ENCODE results near the gene MN1. TPM values are rescaled to one million over a fixed set of nuclear protein-coding genes. Genes with fewer than 3 reads are reported as not detected.

Gene MN1
- total and polyA plus RNA-seq, 7 donors, result 4.3 to 39.3 (median 17.6) TPM

GRCh38 chr22:27846248-27846757, 44.7 kb upstream of the MN1 start:
- TF ChIP-seq, protein P1, sequence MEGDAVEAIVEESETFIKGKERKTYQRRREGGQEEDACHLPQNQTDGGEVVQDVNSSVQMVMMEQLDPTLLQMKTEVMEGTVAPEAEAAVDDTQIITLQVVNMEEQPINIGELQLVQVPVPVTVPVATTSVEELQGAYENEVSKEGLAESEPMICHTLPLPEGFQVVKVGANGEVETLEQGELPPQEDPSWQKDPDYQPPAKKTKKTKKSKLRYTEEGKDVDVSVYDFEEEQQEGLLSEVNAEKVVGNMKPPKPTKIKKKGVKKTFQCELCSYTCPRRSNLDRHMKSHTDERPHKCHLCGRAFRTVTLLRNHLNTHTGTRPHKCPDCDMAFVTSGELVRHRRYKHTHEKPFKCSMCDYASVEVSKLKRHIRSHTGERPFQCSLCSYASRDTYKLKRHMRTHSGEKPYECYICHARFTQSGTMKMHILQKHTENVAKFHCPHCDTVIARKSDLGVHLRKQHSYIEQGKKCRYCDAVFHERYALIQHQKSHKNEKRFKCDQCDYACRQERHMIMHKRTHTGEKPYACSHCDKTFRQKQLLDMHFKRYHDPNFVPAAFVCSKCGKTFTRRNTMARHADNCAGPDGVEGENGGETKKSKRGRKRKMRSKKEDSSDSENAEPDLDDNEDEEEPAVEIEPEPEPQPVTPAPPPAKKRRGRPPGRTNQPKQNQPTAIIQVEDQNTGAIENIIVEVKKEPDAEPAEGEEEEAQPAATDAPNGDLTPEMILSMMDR (IDR thresholded peaks at IDR 0.05), result no peak
- Histone ChIP-seq H3K27ac (no peak overlapping the region), H3K27me3 (ENCODE audit: insufficient read depth in 3 of 3, low read length in 2 of 3) (no peaks in the 10 kb centered on the region), H3K9me3 (no peaks in the 10 kb centered on the region), H3K36me3 (ENCODE audit: insufficient read depth in 1 of 2, low read depth in 1 of 2) (peaks cover 6 to 39% of the 10 kb centered on the region in 2 donors), H3K4me3 (no peak overlapping the region), H3K4me1 (peaks cover 11% of the 10 kb centered on the region)
- ATAC-seq, result no peak
- WGBS, 3 donors, result 87 to 92% (median 91%) methylated on average over 5 of the region's 5 CpGs
- intact Hi-C loops (cut with DNase I), result no loop called here
- no peak for DNase-seq

DNA sequence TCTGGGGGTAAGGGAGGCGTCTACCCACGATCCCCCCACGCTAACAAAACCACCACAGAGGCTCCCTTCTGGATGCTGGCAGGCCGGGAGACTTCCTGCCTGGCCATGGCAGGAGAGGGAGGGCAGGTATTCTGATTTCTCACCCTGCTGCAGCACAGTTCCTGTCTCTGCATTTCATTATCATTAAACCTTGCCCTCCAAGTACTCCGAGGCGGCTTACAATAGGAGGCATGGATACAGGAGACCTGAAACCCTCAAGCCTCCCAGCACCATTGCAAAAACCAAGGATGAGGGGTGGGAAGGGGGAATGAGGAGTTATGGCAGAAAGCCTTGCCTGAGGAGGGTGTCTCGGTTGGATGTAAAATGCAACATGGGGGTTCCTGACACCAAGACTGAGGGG, 44.1 kb upstream of the MN1 start:
- ATAC-seq, result no peak
- no peak overlapping the region for H3K4me3 ChIP-seq
- H3K27me3 ChIP-seq (ENCODE audit: insufficient read depth in 3 of 3, low read length in 2 of 3), result no peaks in the 10 kb centered on the region
- intact Hi-C loops (cut with DNase I), result no loop called here
- TF ChIP-seq, protein P1 (IDR thresholded peaks at IDR 0.05), result no peak
- H3K36me3 ChIP-seq (ENCODE audit: insufficient read depth in 1 of 2, low read depth in 1 of 2), result peaks cover 6 to 33% of the 10 kb centered on the region in 2 donors
- WGBS, 3 donors, result 89 to 94% (median 92%) methylated on average over 7 of the region's 7 CpGs
- DNase-seq, result no peak
- no peaks in the 10 kb centered on the region for H3K9me3 ChIP-seq
- no peak overlapping the region for H3K27ac ChIP-seq
- peaks cover 11% of the 10 kb centered on the region for H3K4me1 ChIP-seq

DNA sequence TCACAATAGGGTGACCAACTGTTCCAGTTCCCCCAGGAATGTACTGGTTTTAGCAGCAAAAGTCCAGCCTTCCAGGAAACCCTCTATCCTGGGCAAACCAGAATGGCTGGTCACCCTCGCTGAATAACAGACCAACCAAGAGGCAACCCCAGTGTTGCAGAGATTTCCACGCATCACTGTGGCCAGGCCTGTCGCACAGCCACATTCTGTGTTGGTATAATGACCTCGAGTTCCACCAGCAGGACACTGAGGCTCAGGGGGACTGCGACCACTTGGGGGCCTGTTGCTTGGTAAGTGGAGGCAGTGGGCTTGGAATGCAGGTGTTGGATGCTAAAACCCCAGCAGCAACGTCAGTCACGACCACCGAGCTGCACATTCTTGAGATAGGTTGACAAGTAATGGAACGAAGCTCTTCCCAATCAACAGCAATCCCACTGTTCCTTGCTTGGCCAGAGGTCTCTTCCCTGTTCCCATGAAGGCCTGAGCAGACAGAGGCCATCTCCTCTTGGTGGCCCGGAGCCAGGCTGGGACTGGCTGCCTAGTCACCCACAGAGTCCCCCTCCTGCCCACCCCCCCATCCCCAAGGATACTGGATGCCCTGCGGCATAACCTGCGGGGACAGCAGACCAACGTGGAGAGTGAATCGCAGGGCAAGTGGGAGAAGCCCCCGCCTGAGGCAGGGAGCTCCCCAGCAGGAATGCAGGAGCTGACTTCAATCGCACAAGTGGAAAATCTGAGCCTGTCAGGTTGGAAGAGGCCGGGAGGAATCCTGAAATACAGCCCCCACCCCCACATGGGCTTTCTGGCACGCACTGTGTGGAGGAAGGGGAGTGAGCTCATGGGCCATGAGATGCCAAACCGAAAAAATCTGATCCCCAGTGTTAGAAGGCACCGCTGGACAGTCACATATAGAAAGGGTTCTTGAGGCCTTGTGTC, 43.4 kb upstream of the MN1 start:
- peaks cover 6 to 30% of the 10 kb centered on the region in 2 donors for H3K36me3 ChIP-seq (ENCODE audit: insufficient read depth in 1 of 2, low read depth in 1 of 2)
- H3K4me1 ChIP-seq, result peaks cover 3% of the 10 kb centered on the region
- H3K4me3 ChIP-seq, result no peak overlapping the region
- ATAC-seq (no peak), DNase-seq (no peak)
- intact Hi-C loops (cut with DNase I), result no loop called here
- no peaks in the 10 kb centered on the region for H3K27me3 ChIP-seq (ENCODE audit: insufficient read depth in 3 of 3, low read length in 2 of 3)
- TF ChIP-seq, protein P1 (IDR thresholded peaks at IDR 0.05), result no peak
- H3K27ac ChIP-seq, result no peak overlapping the region
- 90 to 93% (median 91%) methylated on average over 20 of the region's 20 CpGs for WGBS, 3 donors
- H3K9me3 ChIP-seq, result no peaks in the 10 kb centered on the region

DNA sequence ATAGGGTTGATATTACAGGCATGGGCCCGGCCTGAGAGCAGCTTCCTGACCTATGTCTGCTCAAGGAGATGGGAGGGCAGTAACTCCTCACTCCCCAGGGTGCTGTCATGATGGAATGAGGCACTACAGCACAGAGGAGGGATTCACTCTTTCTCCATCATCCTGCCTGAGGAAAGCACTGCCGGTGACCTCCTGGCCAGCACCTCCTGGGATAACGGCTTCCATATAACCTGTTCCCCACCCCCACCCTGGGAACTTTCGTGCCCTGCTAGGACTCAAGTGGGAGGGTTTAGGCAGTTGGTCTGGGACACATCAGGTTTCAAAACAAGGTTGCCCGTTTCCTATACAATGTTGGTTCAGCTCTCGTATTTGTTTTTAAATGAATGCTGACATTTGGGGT, 42.7 kb upstream of the MN1 start:
- H3K4me3 ChIP-seq, result no peak overlapping the region

More for the DNA sequence above, 42.7 kb upstream of the MN1 start:
- Histone ChIP-seq H3K27me3 (ENCODE audit: insufficient read depth in 3 of 3, low read length in 2 of 3) (no peaks in the 10 kb centered on the region), H3K9me3 (no peaks in the 10 kb centered on the region), H3K36me3 (ENCODE audit: insufficient read depth in 1 of 2, low read depth in 1 of 2) (peaks cover 4 to 30% of the 10 kb centered on the region in 2 donors), H3K4me1 (no peaks in the 10 kb centered on the region), H3K27ac (no peak overlapping the region)
- TF ChIP-seq, protein P1 (IDR thresholded peaks at IDR 0.05), result no peak
- ATAC-seq (no peak), DNase-seq (no peak)
- intact Hi-C loops (cut with DNase I), result no loop called here
- WGBS, 3 donors, result 89 to 96% (median 93%) methylated on average over 6 of the region's 6 CpGs
